ENCODE data around the gene TAF11L14. TPM values are rescaled to one million over a fixed set of nuclear protein-coding genes. Genes with fewer than 3 reads are reported as not detected.

Gene TAF11L14
- not detected in 2 replicates for total RNA-seq

DNA sequence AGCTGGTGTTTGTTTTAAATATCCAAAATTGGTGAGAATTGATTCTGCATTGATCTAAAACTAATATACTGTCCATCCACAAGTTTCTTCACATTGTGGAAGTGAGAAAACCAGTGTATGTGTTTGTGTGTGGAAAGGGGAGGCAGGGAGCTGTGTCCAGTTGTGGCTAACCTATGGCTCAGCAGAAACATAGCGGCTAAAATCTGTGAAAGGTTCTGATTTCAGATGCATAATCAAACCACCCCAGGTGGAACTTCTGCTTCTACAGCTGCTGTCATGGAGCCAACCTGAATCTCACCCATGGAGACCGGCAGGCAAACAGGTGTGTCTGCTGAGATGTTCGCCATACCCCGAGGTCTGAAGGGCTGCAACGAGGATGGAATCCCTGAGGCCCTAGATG lies at the start of gene TAF11L14:
Gene TAF11L14, plus strand, starts transcription at position 301 of the 400 bp plus-strand sequence.

DNA sequence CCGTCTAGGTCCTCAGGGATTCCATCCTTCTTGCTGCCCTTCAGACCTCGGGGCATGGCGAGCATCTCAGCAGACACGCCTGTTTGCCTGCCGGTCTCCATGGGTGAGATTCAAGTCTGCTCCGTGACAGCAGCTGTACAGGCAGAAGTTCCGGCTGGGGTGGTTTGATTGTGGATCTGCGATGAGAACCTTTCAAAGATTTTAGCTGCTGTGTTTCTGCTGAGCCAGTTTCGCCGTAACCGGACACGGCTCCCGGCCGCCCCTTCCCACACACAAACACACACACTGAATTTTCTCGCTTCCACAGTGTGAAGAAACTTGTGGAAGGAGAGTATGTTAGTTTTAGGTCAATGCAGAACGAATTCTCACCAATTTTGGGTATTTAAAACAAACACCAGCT lies 48.6 kb upstream of the TAF11L14 start, which contains the start of gene TAF11L7:
Gene TAF11L7, minus strand, starts transcription at position 101 of the 400 bp plus-strand sequence.

DNA sequence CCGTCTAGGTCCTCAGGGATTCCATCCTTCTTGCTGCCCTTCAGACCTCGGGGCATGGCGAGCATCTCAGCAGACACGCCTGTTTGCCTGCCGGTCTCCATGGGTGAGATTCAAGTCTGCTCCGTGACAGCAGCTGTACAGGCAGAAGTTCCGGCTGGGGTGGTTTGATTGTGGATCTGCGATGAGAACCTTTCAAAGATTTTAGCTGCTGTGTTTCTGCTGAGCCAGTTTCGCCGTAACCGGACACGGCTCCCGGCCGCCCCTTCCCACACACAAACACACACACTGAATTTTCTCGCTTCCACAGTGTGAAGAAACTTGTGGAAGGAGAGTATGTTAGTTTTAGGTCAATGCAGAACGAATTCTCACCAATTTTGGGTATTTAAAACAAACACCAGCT lies 43.4 kb upstream of the TAF11L14 start, which contains the start of gene TAF11L8:
Gene TAF11L8, minus strand, starts transcription at position 101 of the 400 bp plus-strand sequence.

DNA sequence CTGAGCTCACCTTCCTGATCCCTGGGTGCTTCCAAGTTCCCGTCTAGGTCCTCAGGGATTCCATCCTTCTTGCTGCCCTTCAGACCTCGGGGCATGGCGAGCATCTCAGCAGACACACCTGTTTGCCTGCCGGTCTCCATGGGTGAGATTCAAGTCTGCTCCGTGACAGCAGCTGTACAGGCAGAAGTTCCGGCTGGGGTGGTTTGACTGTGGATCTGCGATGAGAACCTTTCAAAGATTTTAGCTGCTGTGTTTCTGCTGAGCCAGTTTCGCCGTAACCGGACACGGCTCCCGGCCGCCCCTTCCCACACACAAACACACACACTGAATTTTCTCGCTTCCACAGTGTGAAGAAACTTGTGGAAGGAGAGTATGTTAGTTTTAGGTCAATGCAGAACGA lies 40.0 kb upstream of the TAF11L14 start, which contains the start of gene TAF11L9:
Gene TAF11L9, minus strand, starts transcription at position 140 of the 400 bp plus-strand sequence.

DNA sequence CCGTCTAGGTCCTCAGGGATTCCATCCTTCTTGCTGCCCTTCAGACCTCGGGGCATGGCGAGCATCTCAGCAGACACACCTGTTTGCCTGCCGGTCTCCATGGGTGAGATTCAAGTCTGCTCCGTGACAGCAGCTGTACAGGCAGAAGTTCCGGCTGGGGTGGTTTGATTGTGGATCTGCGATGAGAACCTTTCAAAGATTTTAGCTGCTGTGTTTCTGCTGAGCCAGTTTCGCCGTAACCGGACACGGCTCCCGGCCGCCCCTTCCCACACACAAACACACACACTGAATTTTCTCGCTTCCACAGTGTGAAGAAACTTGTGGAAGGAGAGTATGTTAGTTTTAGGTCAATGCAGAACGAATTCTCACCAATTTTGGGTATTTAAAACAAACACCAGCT lies 36.5 kb upstream of the TAF11L14 start, which contains the start of gene TAF11L10:
Gene TAF11L10, minus strand, starts transcription at position 101 of the 400 bp plus-strand sequence.

DNA sequence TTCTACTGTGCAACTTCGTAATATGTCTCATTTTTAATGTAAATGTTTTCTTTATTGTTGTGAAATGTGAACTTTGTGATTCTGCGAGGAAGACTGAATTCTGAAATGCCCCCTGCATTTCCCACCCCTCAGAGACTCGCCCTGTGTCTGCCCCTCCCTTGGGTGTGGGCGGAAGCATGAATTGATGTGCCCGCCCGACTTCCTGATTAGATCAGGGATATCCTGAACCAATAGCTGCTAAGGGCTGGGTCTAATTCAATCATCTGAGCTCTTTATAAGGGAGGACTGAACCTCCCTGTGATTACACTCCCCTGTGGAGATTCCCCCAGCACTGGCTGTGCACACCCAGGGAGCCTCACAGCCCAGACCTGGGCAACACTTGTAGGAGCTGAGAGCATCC lies 30.4 kb upstream of the TAF11L14 start, which contains the start of gene TAF11L11:
Gene TAF11L11, plus strand, starts transcription at position 304 of the 400 bp plus-strand sequence.

DNA sequence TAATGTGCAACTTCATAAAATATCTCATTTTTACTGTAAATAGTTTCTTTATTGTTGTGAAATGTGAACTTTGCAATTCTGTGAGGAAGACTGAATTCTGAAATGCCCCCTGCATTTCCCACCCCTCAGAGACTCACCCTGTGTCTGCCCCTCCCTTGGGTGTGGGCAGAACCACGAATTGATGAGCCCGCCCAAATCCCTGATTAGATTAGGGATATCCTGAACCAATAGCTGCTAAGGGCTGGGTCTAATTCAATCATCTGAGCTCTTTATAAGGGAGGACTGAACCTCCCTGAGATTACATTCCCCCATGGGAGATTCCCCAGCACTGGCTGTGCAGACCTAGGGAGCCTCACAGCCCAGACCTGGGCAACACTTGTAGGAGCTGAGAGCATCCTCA lies 24.2 kb upstream of the TAF11L14 start, which contains the start of gene TAF11L12:
Gene TAF11L12, plus strand, starts transcription at position 301 of the 400 bp plus-strand sequence.

DNA sequence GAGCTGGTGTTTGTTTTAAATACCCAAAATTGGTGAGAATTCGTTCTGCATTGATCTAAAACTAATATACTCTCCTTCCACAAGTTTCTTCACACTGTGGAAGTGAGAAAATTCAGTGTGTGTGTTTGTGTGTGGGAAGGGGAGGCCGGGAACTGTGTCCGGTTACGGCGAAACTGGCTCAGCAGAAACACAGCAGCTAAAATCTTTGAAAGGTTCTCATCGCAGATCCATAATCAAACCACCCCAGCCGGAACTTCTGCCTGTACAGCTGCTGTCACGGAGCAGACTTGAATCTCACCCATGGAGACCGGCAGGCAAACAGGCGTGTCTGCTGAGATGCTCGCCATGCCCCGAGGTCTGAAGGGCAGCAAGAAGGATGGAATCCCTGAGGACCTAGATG lies 2.5 kb upstream of the TAF11L14 start, which contains the start of gene TAF11L13:
Gene TAF11L13, plus strand, starts transcription at position 301 of the 400 bp plus-strand sequence.

Other genes with a start within 250 kb of the TAF11L14 start
- gene TAF11L2, start 136.2 kb upstream of the TAF11L14 start, total RNA-seq = not detected in 2 replicates
- gene TAF11L3, start 116.1 kb upstream of the TAF11L14 start, total RNA-seq = not detected in 2 replicates
- gene TAF11L4, start 112.7 kb upstream of the TAF11L14 start, total RNA-seq = not detected in 2 replicates
- gene TAF11L5, start 109.2 kb upstream of the TAF11L14 start, total RNA-seq = not detected in 2 replicates
- gene TAF11L6, start 105.8 kb upstream of the TAF11L14 start, total RNA-seq = not detected in 2 replicates
- gene TAF11L7, start 48.7 kb upstream of the TAF11L14 start, total RNA-seq = not detected in 2 replicates
- not detected in 2 replicates for gene TAF11L8, start 43.5 kb upstream of the TAF11L14 start, total RNA-seq
- not detected in 2 replicates for gene TAF11L9, start 40.1 kb upstream of the TAF11L14 start, total RNA-seq
- gene TAF11L10, start 36.6 kb upstream of the TAF11L14 start, total RNA-seq = not detected in 2 replicates
- not detected in 2 replicates for gene TAF11L11, start 30.3 kb upstream of the TAF11L14 start, total RNA-seq
- gene TAF11L12, start 24.1 kb upstream of the TAF11L14 start, total RNA-seq = not detected in 2 replicates
- not detected in 2 replicates for gene TAF11L13, start 2.4 kb upstream of the TAF11L14 start, total RNA-seq